Liver (tissue), 9 donors: Measurements from ENCODE around the gene CPNE9. TPM values are rescaled to one million over a fixed set of nuclear protein-coding genes. Genes with fewer than 3 reads are reported as not detected.

Experiments used
- DNase-seq: peaks from one replicate; pipeline ENCODE4 v3.0.0-alpha.2; 2017; ENCODE audit warnings: low spot score
- H3K27ac ChIP-seq, 2 donors: one replicate each; pipeline ENCODE4 v1.7.0; 2013; ENCODE audit warnings: inconsistent platforms in 2 of 2, low read length in 2 of 2, control low read depth in 1 of 2, low read depth in 1 of 2, mild to moderate bottlenecking in 1 of 2
- H3K27me3 ChIP-seq, 4 donors: one replicate each; pipeline versions ENCODE4 v1.6.1 to v1.7.0; 2013; ENCODE audit warnings: low read length in 3 of 4, inconsistent platforms in 1 of 4, mild to moderate bottlenecking in 1 of 4, moderate library complexity in 1 of 4; ENCODE audit not compliant: control insufficient read depth in 4 of 4, insufficient read depth in 4 of 4
- H3K36me3 ChIP-seq, 4 donors: one replicate each; pipeline versions ENCODE4 v1.6.1 to v1.7.0; 2013; ENCODE audit warnings: low read length in 3 of 4, mild to moderate bottlenecking in 3 of 4, low read depth in 1 of 4, moderate library complexity in 1 of 4; ENCODE audit not compliant: control insufficient read depth in 4 of 4, insufficient read depth in 3 of 4
- H3K4me1 ChIP-seq, 4 donors: one replicate each; pipeline versions ENCODE4 v1.6.1 to v1.7.0; 2013; ENCODE audit warnings: low read length in 3 of 4, mild to moderate bottlenecking in 3 of 4, moderate library complexity in 1 of 4; ENCODE audit not compliant: control insufficient read depth in 4 of 4, insufficient read depth in 4 of 4
- H3K4me3 ChIP-seq, 3 donors: one replicate each; pipeline versions ENCODE4 v1.6.1 to v1.7.0; 2013; ENCODE audit warnings: low read length in 3 of 3, control low read depth in 1 of 3, low read depth in 1 of 3, mild to moderate bottlenecking in 1 of 3
- H3K9ac ChIP-seq, 2 donors: one replicate each; pipeline ENCODE4 v1.7.0; 2013; ENCODE audit warnings: low read length in 2 of 2, mild to moderate bottlenecking in 2 of 2, moderate library complexity in 2 of 2, control low read depth in 1 of 2, low read depth in 1 of 2
- H3K9me3 ChIP-seq, 4 donors: one replicate each; pipeline versions ENCODE4 v1.6.1 to v1.7.0; 2013; ENCODE audit warnings: low read length in 3 of 4; ENCODE audit not compliant: control insufficient read depth in 4 of 4
- ATF3 ChIP-seq: IDR thresholded peaks from 2 replicates; pipeline ENCODE4 v1.6.1; 2016; ENCODE audit warnings: antibody characterized with exemption
- CTCF ChIP-seq: fragments of 150-350 bp; IDR thresholded peaks from 2 replicates; pipeline ENCODE4 v1.5.1; 2017; ENCODE audit warnings: improper control_type of control experiment, low read depth, low read length; ENCODE audit not compliant: missing input control
- FOXA1 ChIP-seq: IDR thresholded peaks from 2 replicates; pipeline ENCODE4 v1.6.1; 2016; ENCODE audit warnings: antibody characterized with exemption
- FOXA2 ChIP-seq: IDR thresholded peaks from 2 replicates; pipeline ENCODE4 v1.6.1; 2016; ENCODE audit warnings: antibody characterized with exemption
- GABPA ChIP-seq, 2 donors: IDR thresholded peaks in 1 of 2; conservative IDR thresholded peaks in 1 of 2; 2 replicates each; pipeline ENCODE4 v1.6.1; 2016; ENCODE audit warnings: antibody characterized with exemption in 2 of 2, mild to moderate bottlenecking in 1 of 2, moderate library complexity in 1 of 2
- HNF4A ChIP-seq, 2 donors: conservative IDR thresholded peaks; 2 replicates each; pipeline ENCODE4 v1.6.1; 2016; ENCODE audit warnings: antibody characterized with exemption in 2 of 2, mild to moderate bottlenecking in 2 of 2
- HNF4G ChIP-seq: IDR thresholded peaks from 2 replicates; pipeline ENCODE4 v1.6.1; 2016; ENCODE audit warnings: antibody characterized with exemption
- NR2F2 ChIP-seq: IDR thresholded peaks from 2 replicates; pipeline ENCODE4 v1.6.1; 2016; ENCODE audit warnings: antibody characterized with exemption
- RXRA ChIP-seq, 2 donors: IDR thresholded peaks; 2 replicates each; pipeline ENCODE4 v1.6.1; 2017 to 2018; ENCODE audit warnings: antibody characterized with exemption in 2 of 2, mild to moderate bottlenecking in 1 of 2
- SP1 ChIP-seq: IDR thresholded peaks from 2 replicates; pipeline ENCODE4 v1.6.1; 2018; ENCODE audit warnings: antibody characterized with exemption, mild to moderate bottlenecking
- TAF1 ChIP-seq: conservative IDR thresholded peaks from 2 replicates; pipeline ENCODE4 v1.6.1; 2016; ENCODE audit warnings: antibody characterized with exemption, mild to moderate bottlenecking
- YY1 ChIP-seq: IDR thresholded peaks from 2 replicates; pipeline ENCODE4 v1.6.1; 2016; ENCODE audit warnings: antibody characterized with exemption, mild to moderate bottlenecking
- WGBS: extraction: QIAGEN DNeasy Blood & Tissue Kit; methylation state at CpG from one replicate; pipeline ENCODE4 v1.1.7; 2013; 5-methylcytosine and 5-hydroxymethylcytosine counted together
- polyA plus RNA-seq, 2 donors: library from polyadenylated mRNA; stranded (reverse) in 1 of 2; unstranded in 1 of 2; fragments of 200-250 nt in 1 of 2; fragments of >200 nt in 1 of 2; fragmentation: Nextera tagmentation in 1 of 2; extraction: Ambion mirVana in 1 of 2; gene quantifications; one replicate each; pipeline versions ENCODE4 v1.2.1 to v1.2.3, GENCODE V29; 2013 to 2015
- total RNA-seq, 2 donors: library from RNA; depleted of rRNA; stranded (reverse); fragments of >200 nt; gene quantifications; one replicate each; pipeline ENCODE4 v1.2.3, GENCODE V29; 2014
- TF ChIP-seq, protein P1 (sequence below): IDR thresholded peaks from 2 replicates; pipeline ENCODE4 v1.6.1; 2016; ENCODE audit warnings: antibody characterized with exemption
- TF ChIP-seq, protein P2 (sequence below): IDR thresholded peaks from 2 replicates; pipeline ENCODE4 v1.6.1; 2016; ENCODE audit warnings: antibody characterized with exemption, mild to moderate bottlenecking
- donor health status: healthy.
- donor health status: healthy.
- donor health status: healthy.
- donor health status: healthy.
- donor health status: healthy.

CPNE9 gene
- total and polyA plus RNA-seq, 4 donors: not detected

DNA sequence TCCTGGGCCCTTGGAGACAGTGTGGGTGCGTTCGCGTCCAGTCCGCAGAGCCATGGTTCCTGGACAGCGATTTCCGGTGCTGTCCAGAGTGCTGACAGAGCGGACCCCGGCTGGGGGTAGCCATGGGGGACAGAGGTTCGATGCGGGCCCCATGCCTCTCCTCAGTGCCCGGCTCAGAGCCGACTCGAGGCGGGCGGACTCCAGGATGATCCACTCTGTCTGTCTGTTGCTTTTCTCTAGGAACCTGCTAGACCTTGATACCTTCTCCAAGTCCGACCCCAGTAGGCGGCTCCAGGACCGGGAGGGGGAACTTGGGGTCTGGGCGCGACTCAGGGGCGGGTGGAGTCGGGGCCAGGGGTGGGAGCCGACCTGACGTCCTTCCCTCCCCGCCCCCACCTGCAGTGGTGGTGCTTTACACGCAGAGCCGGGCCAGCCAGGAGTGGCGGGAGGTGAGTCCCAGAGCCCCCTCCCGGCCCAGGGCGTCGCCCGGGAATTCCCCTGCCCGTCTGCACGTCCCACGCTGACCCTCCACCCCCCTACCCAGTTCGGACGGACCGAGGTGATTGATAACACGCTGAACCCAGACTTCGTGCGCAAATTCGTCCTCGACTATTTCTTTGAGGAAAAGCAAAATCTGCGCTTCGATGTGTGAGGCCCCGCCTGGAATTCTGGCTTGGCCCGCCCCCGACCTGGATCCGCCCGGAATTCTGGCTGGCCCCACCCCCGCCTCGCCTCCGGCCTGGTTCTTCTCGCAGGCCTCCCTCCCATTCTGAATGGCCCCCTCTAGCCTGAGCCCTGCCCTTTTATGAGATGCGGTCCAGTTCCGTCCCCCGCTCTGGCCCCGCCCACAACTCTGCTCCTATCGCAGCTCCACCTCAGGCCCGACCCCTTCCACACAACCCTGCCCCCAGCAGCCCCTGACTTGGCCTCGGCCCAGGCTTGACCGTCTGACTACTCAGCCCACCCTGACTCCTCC is 1.0 kb downstream of the CPNE9 start:
- H3K9me3 ChIP-seq: no peaks in the 10 kb centered on the region
- TF ChIP-seq YY1: no peak
- TF ChIP-seq, protein P1, sequence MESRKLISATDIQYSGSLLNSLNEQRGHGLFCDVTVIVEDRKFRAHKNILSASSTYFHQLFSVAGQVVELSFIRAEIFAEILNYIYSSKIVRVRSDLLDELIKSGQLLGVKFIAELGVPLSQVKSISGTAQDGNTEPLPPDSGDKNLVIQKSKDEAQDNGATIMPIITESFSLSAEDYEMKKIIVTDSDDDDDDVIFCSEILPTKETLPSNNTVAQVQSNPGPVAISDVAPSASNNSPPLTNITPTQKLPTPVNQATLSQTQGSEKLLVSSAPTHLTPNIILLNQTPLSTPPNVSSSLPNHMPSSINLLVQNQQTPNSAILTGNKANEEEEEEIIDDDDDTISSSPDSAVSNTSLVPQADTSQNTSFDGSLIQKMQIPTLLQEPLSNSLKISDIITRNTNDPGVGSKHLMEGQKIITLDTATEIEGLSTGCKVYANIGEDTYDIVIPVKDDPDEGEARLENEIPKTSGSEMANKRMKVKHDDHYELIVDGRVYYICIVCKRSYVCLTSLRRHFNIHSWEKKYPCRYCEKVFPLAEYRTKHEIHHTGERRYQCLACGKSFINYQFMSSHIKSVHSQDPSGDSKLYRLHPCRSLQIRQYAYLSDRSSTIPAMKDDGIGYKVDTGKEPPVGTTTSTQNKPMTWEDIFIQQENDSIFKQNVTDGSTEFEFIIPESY: no peak
- TF ChIP-seq GABPA (IDR thresholded peaks at IDR 0.05 in 1 of 2, conservative IDR thresholded peaks at IDR 0.05 in 1 of 2): no peak
- TF ChIP-seq SP1: no peak
- no peak for TF ChIP-seq RXRA (IDR thresholded peaks at IDR 0.05)
- TF ChIP-seq HNF4G: no peak
- TF ChIP-seq FOXA2: no peak
- no peak for TF ChIP-seq TAF1
- TF ChIP-seq, protein P2, sequence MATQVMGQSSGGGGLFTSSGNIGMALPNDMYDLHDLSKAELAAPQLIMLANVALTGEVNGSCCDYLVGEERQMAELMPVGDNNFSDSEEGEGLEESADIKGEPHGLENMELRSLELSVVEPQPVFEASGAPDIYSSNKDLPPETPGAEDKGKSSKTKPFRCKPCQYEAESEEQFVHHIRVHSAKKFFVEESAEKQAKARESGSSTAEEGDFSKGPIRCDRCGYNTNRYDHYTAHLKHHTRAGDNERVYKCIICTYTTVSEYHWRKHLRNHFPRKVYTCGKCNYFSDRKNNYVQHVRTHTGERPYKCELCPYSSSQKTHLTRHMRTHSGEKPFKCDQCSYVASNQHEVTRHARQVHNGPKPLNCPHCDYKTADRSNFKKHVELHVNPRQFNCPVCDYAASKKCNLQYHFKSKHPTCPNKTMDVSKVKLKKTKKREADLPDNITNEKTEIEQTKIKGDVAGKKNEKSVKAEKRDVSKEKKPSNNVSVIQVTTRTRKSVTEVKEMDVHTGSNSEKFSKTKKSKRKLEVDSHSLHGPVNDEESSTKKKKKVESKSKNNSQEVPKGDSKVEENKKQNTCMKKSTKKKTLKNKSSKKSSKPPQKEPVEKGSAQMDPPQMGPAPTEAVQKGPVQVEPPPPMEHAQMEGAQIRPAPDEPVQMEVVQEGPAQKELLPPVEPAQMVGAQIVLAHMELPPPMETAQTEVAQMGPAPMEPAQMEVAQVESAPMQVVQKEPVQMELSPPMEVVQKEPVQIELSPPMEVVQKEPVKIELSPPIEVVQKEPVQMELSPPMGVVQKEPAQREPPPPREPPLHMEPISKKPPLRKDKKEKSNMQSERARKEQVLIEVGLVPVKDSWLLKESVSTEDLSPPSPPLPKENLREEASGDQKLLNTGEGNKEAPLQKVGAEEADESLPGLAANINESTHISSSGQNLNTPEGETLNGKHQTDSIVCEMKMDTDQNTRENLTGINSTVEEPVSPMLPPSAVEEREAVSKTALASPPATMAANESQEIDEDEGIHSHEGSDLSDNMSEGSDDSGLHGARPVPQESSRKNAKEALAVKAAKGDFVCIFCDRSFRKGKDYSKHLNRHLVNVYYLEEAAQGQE: peak; percentile 99
- no peak overlapping the region for H3K9ac ChIP-seq
- peaks cover 6 to 12% (median 10%) of the 10 kb centered on the region in 4 donors for H3K4me1 ChIP-seq
- no peak overlapping the region for H3K27ac ChIP-seq
- DNase-seq: peak; percentile 43
- H3K36me3 ChIP-seq: peaks cover 0 to 25% (median 8%) of the 10 kb centered on the region in 4 donors
- H3K4me3 ChIP-seq: peak overlapping the region in 2 of 3 donors; percentile 11 to 24
- H3K27me3 ChIP-seq: no peaks in the 10 kb centered on the region
- 5% methylated on average over 62 of the region's 62 CpGs for WGBS

DNA sequence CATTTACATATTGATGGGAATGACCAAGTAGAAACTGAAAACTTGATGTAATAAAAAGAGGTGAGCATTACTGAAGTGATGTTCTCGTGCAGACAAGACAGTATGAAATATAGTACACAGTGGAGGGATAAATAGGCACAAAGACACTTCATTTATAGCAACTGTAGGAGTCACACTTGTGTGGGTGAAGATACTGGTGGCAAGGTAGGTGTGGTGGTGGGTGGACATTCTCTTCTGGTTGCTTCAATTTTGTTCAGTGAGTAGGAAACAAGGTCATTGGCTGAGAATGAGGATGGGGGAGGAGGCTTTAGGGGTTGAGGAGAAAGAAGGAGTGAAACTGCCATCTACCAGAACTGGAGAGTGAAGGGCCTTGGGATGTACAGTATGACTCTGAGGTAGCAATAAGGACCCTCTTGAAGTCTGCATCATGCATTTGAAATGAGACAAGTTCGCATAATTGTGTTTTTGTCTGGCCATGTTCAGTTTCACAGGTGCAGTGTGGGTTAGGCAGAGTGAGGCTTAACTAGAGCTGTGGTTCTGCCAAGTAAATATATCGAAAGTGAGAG is 6.6 kb downstream of the CPNE9 start:
- 72% methylated on average over 3 of the region's 3 CpGs for WGBS
- H3K9ac ChIP-seq: no peak overlapping the region
- no peak overlapping the region for H3K27ac ChIP-seq
- no peak for DNase-seq
- H3K27me3 ChIP-seq: no peaks in the 10 kb centered on the region
- H3K36me3 ChIP-seq: no peaks in the 10 kb centered on the region
- TF ChIP-seq CTCF: no peak
- TF ChIP-seq, protein P1: no peak
- TF ChIP-seq FOXA1: no peak
- no peak for TF ChIP-seq ATF3
- TF ChIP-seq, protein P2: no peak
- no peak for TF ChIP-seq HNF4A (conservative IDR thresholded peaks at IDR 0.05)
- TF ChIP-seq YY1: no peak
- no peak for TF ChIP-seq RXRA (IDR thresholded peaks at IDR 0.05)
- no peak for TF ChIP-seq GABPA (IDR thresholded peaks at IDR 0.05 in 1 of 2, conservative IDR thresholded peaks at IDR 0.05 in 1 of 2)
- TF ChIP-seq SP1: no peak
- TF ChIP-seq NR2F2: no peak
- no peak for TF ChIP-seq TAF1
- no peaks in the 10 kb centered on the region for H3K9me3 ChIP-seq
- no peak overlapping the region for H3K4me3 ChIP-seq
- no peaks in the 10 kb centered on the region for H3K4me1 ChIP-seq
